ENCODE data around the gene JUNB.

JUNB gene

DNA sequence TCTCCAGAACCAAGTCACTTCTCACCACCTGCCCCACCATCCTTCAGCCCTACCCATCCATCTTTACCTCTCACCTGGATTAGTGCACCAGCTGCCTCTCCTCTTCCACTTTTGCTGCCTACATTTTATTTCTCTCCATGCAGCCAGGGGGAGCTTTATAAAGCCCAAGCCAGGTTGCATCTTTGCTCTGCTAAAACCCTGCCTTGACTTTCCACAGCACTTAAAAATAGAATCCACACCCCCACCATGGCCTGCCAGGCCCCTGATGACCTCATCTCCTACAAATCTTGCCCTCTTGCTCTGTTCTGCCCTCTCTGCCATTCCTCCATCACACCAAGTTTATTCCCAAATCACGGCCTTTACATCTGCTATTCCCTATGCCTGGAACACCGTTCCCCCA, 17.7 kb upstream of the JUNB start:
- TF ChIP-seq, protein P1, sequence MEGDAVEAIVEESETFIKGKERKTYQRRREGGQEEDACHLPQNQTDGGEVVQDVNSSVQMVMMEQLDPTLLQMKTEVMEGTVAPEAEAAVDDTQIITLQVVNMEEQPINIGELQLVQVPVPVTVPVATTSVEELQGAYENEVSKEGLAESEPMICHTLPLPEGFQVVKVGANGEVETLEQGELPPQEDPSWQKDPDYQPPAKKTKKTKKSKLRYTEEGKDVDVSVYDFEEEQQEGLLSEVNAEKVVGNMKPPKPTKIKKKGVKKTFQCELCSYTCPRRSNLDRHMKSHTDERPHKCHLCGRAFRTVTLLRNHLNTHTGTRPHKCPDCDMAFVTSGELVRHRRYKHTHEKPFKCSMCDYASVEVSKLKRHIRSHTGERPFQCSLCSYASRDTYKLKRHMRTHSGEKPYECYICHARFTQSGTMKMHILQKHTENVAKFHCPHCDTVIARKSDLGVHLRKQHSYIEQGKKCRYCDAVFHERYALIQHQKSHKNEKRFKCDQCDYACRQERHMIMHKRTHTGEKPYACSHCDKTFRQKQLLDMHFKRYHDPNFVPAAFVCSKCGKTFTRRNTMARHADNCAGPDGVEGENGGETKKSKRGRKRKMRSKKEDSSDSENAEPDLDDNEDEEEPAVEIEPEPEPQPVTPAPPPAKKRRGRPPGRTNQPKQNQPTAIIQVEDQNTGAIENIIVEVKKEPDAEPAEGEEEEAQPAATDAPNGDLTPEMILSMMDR (IDR thresholded peaks at IDR 0.05; ENCODE audit: low read depth, low read length), result peak; percentile 50
- DNase-seq (ENCODE audit: low read depth, low spot score), result no peak
- in situ Hi-C loops (cut with HindIII; ENCODE audit: low sequenced_read_pairs), result no loop called here
- no peak overlapping the region for H3K4me3 ChIP-seq (ENCODE audit: low read depth, low read length)

DNA sequence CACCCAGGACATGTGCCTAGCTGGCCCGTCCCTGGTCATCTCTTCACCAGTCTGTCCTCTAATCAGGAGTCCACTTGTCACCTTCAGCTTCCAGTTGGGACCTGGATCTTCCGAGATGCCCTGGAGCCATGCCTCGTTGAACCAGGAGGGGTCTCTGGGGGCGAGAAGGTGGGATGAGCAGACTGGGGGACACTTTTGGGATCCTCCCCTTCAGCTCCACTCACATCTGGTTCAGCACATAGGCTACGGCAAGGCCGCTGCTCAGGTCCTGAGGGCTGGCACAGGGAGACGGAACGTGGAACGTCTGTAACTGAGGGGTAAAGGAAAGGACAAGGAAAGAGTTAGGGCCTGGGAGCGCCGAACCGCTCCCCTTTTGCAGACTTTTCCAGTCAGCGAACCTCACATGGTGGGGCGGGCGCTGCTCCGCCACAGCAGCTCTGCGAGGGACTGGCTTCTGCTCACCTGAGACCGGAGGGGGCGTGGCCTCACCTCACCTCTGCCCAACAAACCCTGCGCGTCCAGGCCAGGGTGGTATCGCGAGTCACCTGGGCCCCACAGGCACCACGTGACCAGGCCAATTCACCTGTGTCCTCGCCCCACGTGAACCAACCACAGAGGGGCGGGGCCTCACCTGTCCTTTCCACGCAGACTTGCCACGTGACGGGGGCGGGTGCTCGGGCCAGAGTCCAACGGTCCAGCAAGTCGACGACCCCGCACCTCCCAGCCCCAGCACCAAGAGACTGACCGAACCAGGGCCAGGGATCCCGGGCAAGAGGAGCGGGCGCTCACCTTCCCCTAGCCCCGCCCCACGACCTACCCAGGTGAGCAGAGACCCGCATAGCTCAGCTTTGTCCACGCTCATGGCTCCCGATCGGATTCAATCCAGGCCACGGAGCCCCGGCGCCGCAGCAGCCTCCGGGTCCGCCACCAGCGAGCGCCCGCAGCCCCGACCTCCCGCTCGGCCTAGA, 16.4 kb upstream of the JUNB start, which contains the start of gene HOOK2:
Gene HOOK2 (minus strand): TSS at position 965 of the 968 bp plus-strand sequence. CDS start 103 bp downstream, at position 862.
- H3K4me3 ChIP-seq (ENCODE audit: low read depth, low read length), result peak within 1 kb of the TSS; percentile 67
- TF ChIP-seq, protein P1 (IDR thresholded peaks at IDR 0.05; ENCODE audit: low read depth, low read length), result no peak
- no peak for DNase-seq (ENCODE audit: low read depth, low spot score)
- in situ Hi-C loops (cut with HindIII; ENCODE audit: low sequenced_read_pairs), result no loop called here

DNA sequence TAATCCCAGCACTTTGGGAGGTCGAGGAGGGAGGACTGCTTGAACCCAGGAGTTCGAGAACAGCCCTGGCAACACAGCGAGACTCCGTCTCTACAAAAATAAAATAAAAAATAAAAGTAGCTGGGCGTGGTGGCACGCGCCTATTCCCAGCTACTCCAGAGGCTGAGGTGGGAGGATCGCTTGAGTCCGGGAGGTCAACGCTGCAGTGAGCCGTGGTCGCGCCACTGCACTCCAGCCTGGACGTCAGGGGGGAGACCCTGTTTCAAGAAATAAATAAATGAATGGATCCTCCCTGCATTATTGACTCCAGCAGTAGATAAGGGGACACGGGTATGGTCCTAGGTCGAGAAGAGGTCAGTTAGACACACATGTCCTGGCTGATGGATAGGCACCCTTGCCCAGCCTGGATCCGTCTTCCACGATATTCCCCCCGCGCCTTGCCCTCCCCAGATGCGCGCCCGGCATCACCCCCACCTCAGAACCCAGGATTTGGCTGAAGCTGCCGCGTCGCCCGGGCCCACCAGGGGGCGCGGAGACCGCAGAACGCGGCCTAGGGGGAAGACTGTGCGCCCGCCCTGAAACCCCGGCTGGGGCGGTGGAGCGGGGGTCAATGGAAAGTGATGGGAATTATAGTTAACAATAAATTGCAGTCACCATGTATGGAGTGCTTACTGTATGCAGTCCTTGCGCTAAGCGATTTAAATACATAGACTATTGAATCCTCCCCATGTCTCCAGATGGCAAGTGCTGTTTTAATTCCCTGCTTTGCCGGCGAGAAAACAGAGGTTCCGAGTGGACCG, 13.9 kb upstream of the JUNB start:
- TF ChIP-seq, protein P1 (IDR thresholded peaks at IDR 0.05; ENCODE audit: low read depth, low read length), result peak; percentile 96
- H3K4me3 ChIP-seq (ENCODE audit: low read depth, low read length), result peak overlapping the region; percentile 61
- in situ Hi-C loops (cut with HindIII; ENCODE audit: low sequenced_read_pairs), result no loop called here
- peak; percentile 85 for DNase-seq (ENCODE audit: low read depth, low spot score)

DNA sequence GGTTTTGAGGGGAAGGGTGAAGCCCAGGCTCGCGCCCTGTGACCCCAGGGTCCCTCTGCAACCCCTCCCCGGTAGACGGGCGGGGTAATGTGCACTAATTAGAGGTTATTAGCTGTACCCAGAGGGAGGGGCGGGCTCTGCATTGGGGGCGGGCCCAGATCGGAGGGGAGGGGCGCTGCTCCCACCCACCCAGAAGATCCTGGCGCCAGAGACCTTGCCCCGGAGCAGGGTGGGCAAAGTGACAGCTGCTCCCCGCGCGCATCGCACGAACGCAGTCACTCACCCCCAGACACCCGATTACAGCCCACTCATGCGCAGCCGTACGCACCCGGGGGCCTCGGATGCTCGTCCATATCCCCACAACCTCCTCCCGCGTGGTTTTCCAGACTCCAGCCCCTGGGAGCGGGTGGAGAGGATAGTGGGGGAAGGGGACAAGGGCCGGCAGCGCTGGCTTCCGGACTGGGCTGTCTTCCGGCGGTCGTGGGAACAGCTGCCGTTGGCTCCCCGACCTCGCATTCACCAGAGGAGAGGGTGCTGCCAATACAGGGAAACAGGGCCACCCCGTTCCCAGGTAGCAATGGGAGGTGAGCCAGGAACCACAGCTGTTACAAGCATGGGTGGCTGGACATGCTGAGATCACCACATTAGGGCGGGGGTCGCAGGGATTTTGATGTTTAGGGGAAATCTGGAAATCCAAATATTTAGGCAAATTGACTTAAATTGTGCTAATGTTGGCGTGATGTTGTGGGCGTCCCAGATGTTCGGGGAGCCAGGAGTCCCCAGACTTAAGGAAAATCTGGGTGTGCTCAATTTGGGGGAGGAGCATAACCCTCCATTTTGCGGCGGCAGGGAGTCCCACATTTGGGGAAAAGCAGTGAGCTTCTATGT, 13.0 kb upstream of the JUNB start:
- peak; percentile 86 for DNase-seq (ENCODE audit: low read depth, low spot score)
- in situ Hi-C loops (cut with HindIII; ENCODE audit: low sequenced_read_pairs), result no loop called here
- TF ChIP-seq, protein P1 (IDR thresholded peaks at IDR 0.05; ENCODE audit: low read depth, low read length), result no peak
- H3K4me3 ChIP-seq (ENCODE audit: low read depth, low read length), result peak overlapping the region; percentile 61

DNA sequence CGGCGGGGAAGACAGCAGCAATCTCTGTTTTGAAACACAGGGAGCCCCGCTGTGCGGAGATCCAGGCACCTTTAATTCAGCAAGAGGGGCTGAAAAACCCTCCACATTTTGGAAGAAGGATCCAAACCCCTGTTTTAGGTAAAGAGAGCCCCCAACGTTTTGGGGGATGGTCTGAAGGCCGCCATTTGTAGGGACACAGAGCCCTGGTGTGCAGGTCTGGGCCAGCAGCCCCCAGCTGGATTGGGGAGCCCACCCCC, 12.5 kb upstream of the JUNB start:
- in situ Hi-C loops (cut with HindIII; ENCODE audit: low sequenced_read_pairs), result no loop called here
- TF ChIP-seq, protein P1 (IDR thresholded peaks at IDR 0.05; ENCODE audit: low read depth, low read length), result no peak
- no peak for DNase-seq (ENCODE audit: low read depth, low spot score)
- peak overlapping the region; percentile 61 for H3K4me3 ChIP-seq (ENCODE audit: low read depth, low read length)
